IMR-90 (cell line): ENCODE results near the gene CXCL8.
A peak's percentile ranks its signal among the peaks of the same experiment; 100 is the strongest.

Experiments used
- BHLHE40 ChIP-seq: fragments of 150-350 bp; IDR thresholded peaks from 2 replicates; pipeline ENCODE4 v1.6.1; 2016; ENCODE audit warnings: mild to moderate bottlenecking, low read depth, low read length
- FOS ChIP-seq: fragments of 150-350 bp; IDR thresholded peaks from 2 replicates; pipeline ENCODE4 v1.6.1; 2016; ENCODE audit warnings: low read depth, low read length
- MAFK ChIP-seq: IDR thresholded peaks from 2 replicates; pipeline ENCODE4 v1.6.1; 2012; ENCODE audit warnings: low read depth, low read length, improper control_type of control experiment
- MXI1 ChIP-seq: IDR thresholded peaks from 2 replicates; pipeline ENCODE4 v1.6.1; 2012; ENCODE audit warnings: low read depth, mild to moderate bottlenecking, low read length, moderate library complexity, borderline replicate concordance
- POLR2A ChIP-seq: IDR thresholded peaks from 2 replicates; pipeline ENCODE4 v1.6.1; 2012; ENCODE audit warnings: mild to moderate bottlenecking, low read depth, low read length
- RAD21 ChIP-seq: IDR thresholded peaks from 2 replicates; pipeline ENCODE4 v1.6.1; 2012; ENCODE audit warnings: low read length, improper control_type of control experiment
- RFX5 ChIP-seq: IDR thresholded peaks from 2 replicates; pipeline ENCODE4 v1.8.0; 2012; ENCODE audit warnings: low read depth, mild to moderate bottlenecking, low read length, moderate library complexity
- TF ChIP-seq, protein P1 (sequence below): conservative IDR thresholded peaks from 2 replicates; pipeline ENCODE4 v1.5.1; 2012; ENCODE audit warnings: mild to moderate bottlenecking, low read depth, low read length, improper control_type of control experiment

DNA sequence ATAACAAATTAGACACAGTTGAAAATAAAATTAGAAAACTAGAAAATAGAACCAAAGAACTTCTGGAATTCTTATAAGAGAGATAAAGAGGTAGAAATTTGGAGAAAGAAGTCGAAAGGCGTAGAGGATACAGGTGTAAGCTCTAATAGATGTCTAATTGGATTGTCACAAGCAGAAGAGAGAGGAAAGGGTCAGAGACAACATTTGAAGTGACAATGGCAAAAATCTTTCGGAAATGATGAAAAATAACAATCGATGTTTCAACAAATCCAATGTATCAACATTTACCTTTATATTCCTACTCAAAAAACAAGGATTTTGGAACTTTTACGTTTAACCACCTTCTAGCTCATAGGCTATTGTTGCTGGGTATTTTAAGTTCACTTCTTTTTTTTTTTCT lies 3.8 kb downstream of the CXCL8 start:
- TF ChIP-seq POLR2A, result 0 out of 2 replicates have a peak, but pooled peaks have one; percentile 18
- TF ChIP-seq FOS, result no peak
- no peak for TF ChIP-seq MAFK
- TF ChIP-seq, protein P1, sequence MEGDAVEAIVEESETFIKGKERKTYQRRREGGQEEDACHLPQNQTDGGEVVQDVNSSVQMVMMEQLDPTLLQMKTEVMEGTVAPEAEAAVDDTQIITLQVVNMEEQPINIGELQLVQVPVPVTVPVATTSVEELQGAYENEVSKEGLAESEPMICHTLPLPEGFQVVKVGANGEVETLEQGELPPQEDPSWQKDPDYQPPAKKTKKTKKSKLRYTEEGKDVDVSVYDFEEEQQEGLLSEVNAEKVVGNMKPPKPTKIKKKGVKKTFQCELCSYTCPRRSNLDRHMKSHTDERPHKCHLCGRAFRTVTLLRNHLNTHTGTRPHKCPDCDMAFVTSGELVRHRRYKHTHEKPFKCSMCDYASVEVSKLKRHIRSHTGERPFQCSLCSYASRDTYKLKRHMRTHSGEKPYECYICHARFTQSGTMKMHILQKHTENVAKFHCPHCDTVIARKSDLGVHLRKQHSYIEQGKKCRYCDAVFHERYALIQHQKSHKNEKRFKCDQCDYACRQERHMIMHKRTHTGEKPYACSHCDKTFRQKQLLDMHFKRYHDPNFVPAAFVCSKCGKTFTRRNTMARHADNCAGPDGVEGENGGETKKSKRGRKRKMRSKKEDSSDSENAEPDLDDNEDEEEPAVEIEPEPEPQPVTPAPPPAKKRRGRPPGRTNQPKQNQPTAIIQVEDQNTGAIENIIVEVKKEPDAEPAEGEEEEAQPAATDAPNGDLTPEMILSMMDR, result no peak
- TF ChIP-seq BHLHE40, result no peak
- TF ChIP-seq RFX5, result no peak
- TF ChIP-seq MXI1, result no peak
- TF ChIP-seq RAD21, result no peak
